CD14-positive monocyte (primary cell): ENCODE measurements around the gene SRSF4. TPM values are rescaled to one million over a fixed set of nuclear protein-coding genes. Genes with fewer than 3 reads are reported as not detected.

Source experiments
- DNase-seq, 3 donors: peaks; one replicate each; pipeline ENCODE4 v3.0.0-alpha.2; 2011 to 2022
- H2AFZ ChIP-seq: 2 replicates; pipeline ENCODE4 v1.6.0; 2012; ENCODE audit warnings: mild to moderate bottlenecking, low read depth, low read length, inconsistent platforms; ENCODE audit not compliant: insufficient read depth, poor library complexity, severe bottlenecking
- H3K27ac ChIP-seq, 2 donors: 1 replicate in 1 of 2; 2 replicates in 1 of 2; pipeline ENCODE4 v1.5.1; 2012 to 2013; ENCODE audit warnings: low read length in 2 of 2, control low read depth in 1 of 2, inconsistent platforms in 1 of 2, low read depth in 1 of 2, mild to moderate bottlenecking in 1 of 2
- H3K27me3 ChIP-seq, 2 donors: one replicate each; pipeline versions ENCODE4 v1.6.0 to v1.6.1; 2011 to 2013; ENCODE audit warnings: low read length in 2 of 2; ENCODE audit not compliant: control insufficient read depth in 2 of 2, insufficient read depth in 2 of 2
- H3K36me3 ChIP-seq, 2 donors: replicated peaks in 1 of 2; 1 replicate in 1 of 2; 2 replicates in 1 of 2; pipeline versions ENCODE4 v1.5.1 to v1.6.1; 2012 to 2013; ENCODE audit warnings: low read length in 2 of 2, control low read depth in 1 of 2, inconsistent platforms in 1 of 2, mild to moderate bottlenecking in 1 of 2; ENCODE audit not compliant: insufficient read depth in 2 of 2, control insufficient read depth in 1 of 2
- H3K4me1 ChIP-seq, 2 donors: 1 replicate in 1 of 2; 2 replicates in 1 of 2; pipeline versions ENCODE4 v1.5.1 to v1.6.1; 2012 to 2013; ENCODE audit warnings: low read length in 2 of 2, control low read depth in 1 of 2, inconsistent platforms in 1 of 2, mild to moderate bottlenecking in 1 of 2, moderate library complexity in 1 of 2; ENCODE audit not compliant: insufficient read depth in 2 of 2, control insufficient read depth in 1 of 2
- H3K4me2 ChIP-seq: replicated peaks from 2 replicates; pipeline ENCODE3; 2012; ENCODE audit warnings: low read length, moderate library complexity, mild to moderate bottlenecking; ENCODE audit not compliant: poor library complexity, severe bottlenecking; ENCODE audit errors: extremely low read depth
- H3K4me3 ChIP-seq, 3 experiments: fragments of 200-600 bp in 1 of 3; sonication (generic) in 1 of 3; replicated peaks in 1 of 3; 1 replicate in 2 of 3; 2 replicates in 1 of 3; pipeline ENCODE4 v1.5.1; 2011 to 2013; ENCODE audit warnings: low read length in 3 of 3, mild to moderate bottlenecking in 3 of 3, control low read depth in 2 of 3, low read depth in 2 of 3, inconsistent platforms in 1 of 3, moderate library complexity in 1 of 3
- H3K79me2 ChIP-seq: 2 replicates; pipeline ENCODE4 v1.6.0; 2012; ENCODE audit warnings: mild to moderate bottlenecking, control low read depth, inconsistent platforms, low read length, moderate library complexity; ENCODE audit not compliant: insufficient read depth
- H3K9ac ChIP-seq: 2 replicates; pipeline ENCODE4 v1.6.0; 2017; ENCODE audit warnings: low read length, mild to moderate bottlenecking; ENCODE audit not compliant: insufficient read depth, poor library complexity, severe bottlenecking
- H3K9me3 ChIP-seq, 2 donors: replicated peaks in 1 of 2; 1 replicate in 1 of 2; 2 replicates in 1 of 2; pipeline versions ENCODE4 v1.5.1 to v1.6.1; 2012 to 2013; ENCODE audit warnings: low read length in 2 of 2, control low read depth in 1 of 2; ENCODE audit not compliant: control insufficient read depth in 1 of 2, insufficient read depth in 1 of 2
- H4K20me1 ChIP-seq: 2 replicates; pipeline ENCODE4 v1.6.0; 2012; ENCODE audit warnings: mild to moderate bottlenecking, low read length, control low read depth, moderate library complexity; ENCODE audit not compliant: insufficient read depth
- H3K27ac Mint-ChIP-seq, 7 donors: one replicate each; pipeline ENCODE4 v1.8.0; 2020; ENCODE audit warnings: mild to moderate bottlenecking in 7 of 7, mixed read lengths in 7 of 7, moderate library complexity in 6 of 7, inconsistent platforms in 2 of 7
- H3K27me3 Mint-ChIP-seq, 3 donors: one replicate each; pipeline ENCODE4 v1.8.0; 2021 to 2022; ENCODE audit warnings: low read depth in 3 of 3, mild to moderate bottlenecking in 3 of 3, mixed read lengths in 3 of 3, moderate library complexity in 3 of 3, inconsistent platforms in 1 of 3
- H3K36me3 Mint-ChIP-seq, 2 donors: one replicate each; pipeline ENCODE4 v1.8.0; 2020; ENCODE audit warnings: mixed read lengths in 2 of 2, inconsistent platforms in 1 of 2, mild to moderate bottlenecking in 1 of 2
- H3K4me1 Mint-ChIP-seq: one replicate; pipeline ENCODE4 v1.8.0; 2020; ENCODE audit warnings: mild to moderate bottlenecking, mixed read lengths
- H3K4me3 Mint-ChIP-seq, 2 donors: one replicate each; pipeline ENCODE4 v1.8.0; 2020; ENCODE audit warnings: mild to moderate bottlenecking in 2 of 2, mixed read lengths in 2 of 2, moderate library complexity in 1 of 2
- H3K9me3 Mint-ChIP-seq, 7 donors: one replicate each; pipeline ENCODE4 v1.8.0; 2020 to 2022; ENCODE audit warnings: mixed read lengths in 7 of 7, mild to moderate bottlenecking in 6 of 7, moderate library complexity in 6 of 7, inconsistent platforms in 2 of 7
- CTCF ChIP-seq: fragments of 200-600 bp; IDR thresholded peaks from one replicate; pipeline ENCODE4 v1.8.0; 2022; ENCODE audit warnings: antibody characterized with exemption, mild to moderate bottlenecking
- WGBS: methylation state at CpG from one replicate; pipeline ENCODE4 v1.1.5; 2013; ENCODE audit warnings: missing lambda C conversion rate; ENCODE audit not compliant: insufficient coverage; 5-methylcytosine and 5-hydroxymethylcytosine counted together
- intact Hi-C, 2 donors: fragments of 100-400 bp; cut with micrococcal nuclease; formaldehyde crosslinking; loops; one replicate each; pipeline versions ENCODE4 v1.15.0 to v1.15.1; 2023
- polyA plus RNA-seq, 3 donors: library from polyadenylated mRNA; depleted of rRNA in 1 of 3; unstranded in 2 of 3; stranded (reverse) in 1 of 3; fragments of 300-500 nt in 2 of 3; fragments of >200 nt in 1 of 3; fragmentation: Illumina TruSeq in 2 of 3; gene quantifications; 1 replicate in 2 of 3; 2 replicates in 1 of 3; pipeline ENCODE4 v1.2.3, GENCODE V29; 2012 to 2021

Gene SRSF4
- polyA plus RNA-seq, 3 donors: 38.4 to 66.8 (median 55.5) TPM

GRCh38 chr1:29201595-29202051 lies 19.9 kb upstream of the SRSF4 start:
- TF ChIP-seq CTCF: no peak
- H3K4me1 ChIP-seq: peaks cover 19 to 22% of the 10 kb centered on the region in 2 donors
- H3K27me3 Mint-ChIP-seq: no peaks in the 10 kb centered on the region
- peak in 1 of 3 donors; percentile 3 for DNase-seq
- H3K4me3 ChIP-seq: no peak overlapping the region
- H4K20me1 ChIP-seq: no peaks in the 10 kb centered on the region
- no peak overlapping the region for H3K9ac ChIP-seq
- no peaks in the 10 kb centered on the region for H3K27me3 ChIP-seq
- H3K27ac Mint-ChIP-seq: peak overlapping the region; percentile 76 to 95 (median 84)
- peaks cover 27 to 41% of the 10 kb centered on the region in 2 donors for H3K36me3 Mint-ChIP-seq
- H3K4me3 Mint-ChIP-seq: no peak overlapping the region
- peak overlapping the region; percentile 64 for H2AFZ ChIP-seq
- peaks cover 14 to 34% of the 10 kb centered on the region in 2 donors for H3K36me3 ChIP-seq
- WGBS: 49% methylated on average over 6 of the region's 6 CpGs
- no peaks in the 10 kb centered on the region for H3K79me2 ChIP-seq
- no peak overlapping the region for H3K4me2 ChIP-seq
- H3K27ac ChIP-seq: peak overlapping the region; percentile 57 to 76
- H3K9me3 ChIP-seq: no peaks in the 10 kb centered on the region
- intact Hi-C loops: loop anchor here (2.0 to 10.0 kb wide), 3 partner anchors 19 to 417 kb away; no protein-coding TSS in a partner anchor
- H3K9me3 Mint-ChIP-seq: no peaks in the 10 kb centered on the region
- H3K4me1 Mint-ChIP-seq: peaks cover 20% of the 10 kb centered on the region

- Histone ChIP-seq H3K27me3 (no peaks in the 10 kb centered on the region), H3K27ac (peak overlapping the region; percentile 57 to 76), H4K20me1 (no peaks in the 10 kb centered on the region), H2AFZ (peak overlapping the region; percentile 64), H3K4me1 (peaks cover 19 to 22% of the 10 kb centered on the region in 2 donors), H3K9me3 (no peaks in the 10 kb centered on the region), H3K9ac (no peak overlapping the region), H3K4me3 (no peak overlapping the region), H3K4me2 (no peak overlapping the region), H3K79me2 (no peaks in the 10 kb centered on the region), H3K36me3 (peaks cover 13 to 28% of the 10 kb centered on the region in 2 donors)
- Mint-ChIP-seq H3K9me3 (no peaks in the 10 kb centered on the region), H3K36me3 (peaks cover 26 to 36% of the 10 kb centered on the region in 2 donors), H3K27ac (peak overlapping the region in 6 of 7 donors; percentile 62 to 95 (median 74)), H3K27me3 (no peaks in the 10 kb centered on the region), H3K4me1 (peaks cover 20% of the 10 kb centered on the region), H3K4me3 (no peak overlapping the region)
- no peak for TF ChIP-seq CTCF
- no peak for DNase-seq
- WGBS: 100% methylated on average over 1 of the region's 5 CpGs
- intact Hi-C loops: loop anchor here in 1 of 2 donors (10.0 kb wide), 1 partner anchor 416 kb away; no protein-coding TSS in a partner anchor
Measured at GRCh38 chr1:29200906-29201594, 19.4 kb upstream of the SRSF4 start.
